Measurements from ENCODE around the gene LYZL1. TPM values are rescaled to one million over a fixed set of nuclear protein-coding genes. Genes with fewer than 3 reads are reported as not detected.

LYZL1 gene
- total RNA-seq, 1 experiment from 2014 or later = not detected

DNA sequence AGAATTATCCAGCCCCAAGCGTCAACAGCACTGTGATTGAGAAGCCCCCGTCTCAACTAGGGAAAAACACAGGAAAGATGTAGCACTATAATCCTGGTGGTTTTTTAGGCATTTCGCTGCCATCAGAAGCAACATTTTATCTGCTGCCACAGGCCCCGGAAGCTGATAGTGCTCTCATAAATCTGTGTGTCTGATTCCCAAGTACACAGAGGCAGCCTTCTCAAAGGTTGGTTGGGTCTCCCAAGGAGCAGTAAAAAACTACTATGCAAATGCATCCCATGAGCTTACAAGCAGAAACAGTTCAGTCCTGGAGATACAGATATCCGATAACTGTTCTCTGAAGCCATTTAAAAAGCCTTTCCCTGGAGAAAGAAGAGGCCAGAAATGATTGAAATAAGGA, 45.8 kb upstream of the LYZL1 start:
- Mint-ChIP-seq H3K27ac (ENCODE audit: low read depth, unreplicated experiment) (no peak overlapping the region), H3K36me3 (ENCODE audit: insufficient read depth, unreplicated experiment) (no peaks in the 10 kb centered on the region), H3K4me1 (ENCODE audit: insufficient read depth, unreplicated experiment) (no peaks in the 10 kb centered on the region), H3K9me3 (ENCODE audit: unreplicated experiment) (no peaks in the 10 kb centered on the region), H3K27me3 (ENCODE audit: insufficient read depth, unreplicated experiment) (peaks cover 81% of the 10 kb centered on the region), H3K4me3 (ENCODE audit: unreplicated experiment) (no peak overlapping the region)
- intact Hi-C loops (cut with micrococcal nuclease) = loop anchor here (5.0 kb wide), 2 partner anchors 101 to 566 kb away; partner anchors contain the start of gene BAMBI
- TF ChIP-seq, protein P1, sequence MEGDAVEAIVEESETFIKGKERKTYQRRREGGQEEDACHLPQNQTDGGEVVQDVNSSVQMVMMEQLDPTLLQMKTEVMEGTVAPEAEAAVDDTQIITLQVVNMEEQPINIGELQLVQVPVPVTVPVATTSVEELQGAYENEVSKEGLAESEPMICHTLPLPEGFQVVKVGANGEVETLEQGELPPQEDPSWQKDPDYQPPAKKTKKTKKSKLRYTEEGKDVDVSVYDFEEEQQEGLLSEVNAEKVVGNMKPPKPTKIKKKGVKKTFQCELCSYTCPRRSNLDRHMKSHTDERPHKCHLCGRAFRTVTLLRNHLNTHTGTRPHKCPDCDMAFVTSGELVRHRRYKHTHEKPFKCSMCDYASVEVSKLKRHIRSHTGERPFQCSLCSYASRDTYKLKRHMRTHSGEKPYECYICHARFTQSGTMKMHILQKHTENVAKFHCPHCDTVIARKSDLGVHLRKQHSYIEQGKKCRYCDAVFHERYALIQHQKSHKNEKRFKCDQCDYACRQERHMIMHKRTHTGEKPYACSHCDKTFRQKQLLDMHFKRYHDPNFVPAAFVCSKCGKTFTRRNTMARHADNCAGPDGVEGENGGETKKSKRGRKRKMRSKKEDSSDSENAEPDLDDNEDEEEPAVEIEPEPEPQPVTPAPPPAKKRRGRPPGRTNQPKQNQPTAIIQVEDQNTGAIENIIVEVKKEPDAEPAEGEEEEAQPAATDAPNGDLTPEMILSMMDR (IDR thresholded peaks at IDR 0.05; ENCODE audit: unreplicated experiment) = no peak
- ChIA-PET POLR2A (no interaction called here), CTCF (interaction anchor here (0.6 kb wide), 1 partner anchor 1150 kb away, joined by 4 read pairs; no protein-coding TSS in a partner anchor)
- BruUV-seq (replicated peaks) = no TSS peak
- no peak for DNase-seq (ENCODE audit: unreplicated experiment)

DNA sequence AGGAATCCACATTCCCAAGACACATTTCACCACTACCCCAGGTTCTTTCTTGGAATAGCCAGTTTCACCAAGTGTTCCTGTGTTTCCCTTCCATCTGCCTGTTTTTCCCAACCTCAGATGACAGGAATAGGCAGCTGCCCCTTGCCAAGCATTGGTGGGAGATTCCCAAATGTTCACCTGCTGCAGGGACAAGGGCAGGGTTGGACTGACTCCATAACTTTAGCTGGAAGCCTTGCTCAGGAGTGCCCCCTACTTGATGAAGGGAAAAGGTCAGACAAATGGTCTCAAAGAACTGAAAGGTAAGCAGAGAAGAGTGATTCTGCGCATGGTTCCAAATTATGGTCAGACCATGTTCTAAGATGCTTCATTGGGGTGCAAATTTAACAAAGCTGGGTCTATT, 45.1 kb upstream of the LYZL1 start:
- BruUV-seq (replicated peaks) = no TSS peak
- peak; percentile 41 for DNase-seq (ENCODE audit: unreplicated experiment)
- Mint-ChIP-seq H3K4me3 (ENCODE audit: unreplicated experiment) (no peak overlapping the region), H3K9me3 (ENCODE audit: unreplicated experiment) (no peaks in the 10 kb centered on the region), H3K4me1 (ENCODE audit: insufficient read depth, unreplicated experiment) (no peaks in the 10 kb centered on the region), H3K36me3 (ENCODE audit: insufficient read depth, unreplicated experiment) (no peaks in the 10 kb centered on the region), H3K27ac (ENCODE audit: low read depth, unreplicated experiment) (no peak overlapping the region), H3K27me3 (ENCODE audit: insufficient read depth, unreplicated experiment) (peaks cover 84% of the 10 kb centered on the region)
- CTCF ChIA-PET = interaction anchor here (0.6 kb wide), 1 partner anchor 1149 kb away, joined by 4 read pairs; no protein-coding TSS in a partner anchor
- POLR2A ChIA-PET = no interaction called here
- TF ChIP-seq, protein P1 (IDR thresholded peaks at IDR 0.05; ENCODE audit: unreplicated experiment) = peak; percentile 38
- intact Hi-C loops (cut with micrococcal nuclease) = loop anchor here (5.0 kb wide), 2 partner anchors 101 to 566 kb away; partner anchors contain the start of gene BAMBI

DNA sequence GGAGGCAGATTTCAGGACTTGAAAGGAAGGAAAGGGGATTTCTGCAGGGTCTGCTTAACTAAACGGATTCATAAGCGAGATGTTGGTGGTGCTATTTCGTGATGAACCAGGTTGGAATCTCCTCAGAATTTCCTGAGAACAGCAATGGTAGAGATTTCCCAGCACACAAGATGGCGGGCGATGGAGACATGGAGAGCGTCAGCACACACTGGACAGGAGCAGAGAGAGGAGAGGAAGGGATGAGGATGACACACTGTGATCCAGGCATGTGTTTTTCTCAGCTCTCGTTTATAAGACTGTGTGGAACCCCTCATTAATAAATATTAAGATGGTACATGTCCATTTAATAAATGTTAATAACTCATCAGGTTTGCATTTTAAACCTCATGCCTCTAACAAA, 43.9 kb upstream of the LYZL1 start:
- Mint-ChIP-seq H3K4me1 (ENCODE audit: insufficient read depth, unreplicated experiment) (no peaks in the 10 kb centered on the region), H3K4me3 (ENCODE audit: unreplicated experiment) (no peak overlapping the region), H3K27ac (ENCODE audit: low read depth, unreplicated experiment) (no peak overlapping the region), H3K9me3 (ENCODE audit: unreplicated experiment) (no peaks in the 10 kb centered on the region), H3K36me3 (ENCODE audit: insufficient read depth, unreplicated experiment) (no peaks in the 10 kb centered on the region), H3K27me3 (ENCODE audit: insufficient read depth, unreplicated experiment) (peaks cover 85% of the 10 kb centered on the region)
- ChIA-PET CTCF (no interaction called here), POLR2A (no interaction called here)
- TF ChIP-seq, protein P1 (IDR thresholded peaks at IDR 0.05; ENCODE audit: unreplicated experiment) = no peak
- DNase-seq (ENCODE audit: unreplicated experiment) = no peak
- no TSS peak for BruUV-seq (replicated peaks)
- intact Hi-C loops (cut with micrococcal nuclease) = loop anchor here (5.0 kb wide), 2 partner anchors 103 to 568 kb away; partner anchors contain the start of gene BAMBI

DNA sequence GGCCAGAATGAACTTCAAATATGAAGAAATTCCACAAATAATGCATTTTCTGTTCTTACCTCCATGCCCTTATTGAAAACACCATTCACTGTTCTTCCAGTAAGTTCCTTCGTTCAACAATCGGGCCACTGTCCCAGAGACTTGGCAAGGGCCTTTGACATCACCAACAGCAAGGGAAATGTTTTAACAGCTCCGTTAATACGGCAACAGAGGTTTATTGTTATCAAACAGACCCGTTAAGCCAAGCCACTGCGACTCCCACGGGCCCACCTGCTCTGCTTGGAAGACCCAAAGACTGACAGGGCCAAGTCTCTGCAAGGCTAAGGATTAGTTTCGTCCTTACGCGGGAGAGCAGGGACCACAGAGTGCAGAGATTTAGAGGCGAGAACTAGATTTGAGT, 43.4 kb upstream of the LYZL1 start:
- H3K4me3 Mint-ChIP-seq (ENCODE audit: unreplicated experiment) = no peak overlapping the region
- H3K9me3 Mint-ChIP-seq (ENCODE audit: unreplicated experiment) = no peaks in the 10 kb centered on the region
- no peak for DNase-seq (ENCODE audit: unreplicated experiment)
- no peaks in the 10 kb centered on the region for H3K4me1 Mint-ChIP-seq (ENCODE audit: insufficient read depth, unreplicated experiment)
- ChIA-PET CTCF (interaction anchor here (0.9 kb wide), 1 partner anchor 13 kb away, joined by 4 read pairs; no protein-coding TSS in a partner anchor), POLR2A (no interaction called here)
- H3K36me3 Mint-ChIP-seq (ENCODE audit: insufficient read depth, unreplicated experiment) = no peaks in the 10 kb centered on the region
- no peak overlapping the region for H3K27ac Mint-ChIP-seq (ENCODE audit: low read depth, unreplicated experiment)
- BruUV-seq (replicated peaks) = no TSS peak
- peaks cover 85% of the 10 kb centered on the region for H3K27me3 Mint-ChIP-seq (ENCODE audit: insufficient read depth, unreplicated experiment)
- intact Hi-C loops (cut with micrococcal nuclease) = no loop called here
- TF ChIP-seq, protein P1 (IDR thresholded peaks at IDR 0.05; ENCODE audit: unreplicated experiment) = no peak

All from MCF 10A (cell line).